ENCODE results near the gene XRCC3.
A peak's percentile ranks its signal among the peaks of the same experiment; 100 is the strongest.

XRCC3 gene

GRCh38 chr14:103715052-103716000, at the start of gene XRCC3, which contains the start of gene ZFYVE21:
XRCC3 (minus strand) TSS chr14:103715451; CDS start chr14:103711087, 4,364 bp downstream.
ZFYVE21 (plus strand) TSS chr14:103715810; CDS start chr14:103715842, 32 bp downstream.
- peak; percentile 100 for DNase-seq

- no peak for DNase-seq
Observed at GRCh38 chr14:103763730-103764488, 48.7 kb upstream of the XRCC3 start.

GRCh38 chr14:103762541-103762940, 47.3 kb upstream of the XRCC3 start:
- no peak for DNase-seq

GRCh38 chr14:103762036-103762435, 46.8 kb upstream of the XRCC3 start:
- no peak for DNase-seq

DNA sequence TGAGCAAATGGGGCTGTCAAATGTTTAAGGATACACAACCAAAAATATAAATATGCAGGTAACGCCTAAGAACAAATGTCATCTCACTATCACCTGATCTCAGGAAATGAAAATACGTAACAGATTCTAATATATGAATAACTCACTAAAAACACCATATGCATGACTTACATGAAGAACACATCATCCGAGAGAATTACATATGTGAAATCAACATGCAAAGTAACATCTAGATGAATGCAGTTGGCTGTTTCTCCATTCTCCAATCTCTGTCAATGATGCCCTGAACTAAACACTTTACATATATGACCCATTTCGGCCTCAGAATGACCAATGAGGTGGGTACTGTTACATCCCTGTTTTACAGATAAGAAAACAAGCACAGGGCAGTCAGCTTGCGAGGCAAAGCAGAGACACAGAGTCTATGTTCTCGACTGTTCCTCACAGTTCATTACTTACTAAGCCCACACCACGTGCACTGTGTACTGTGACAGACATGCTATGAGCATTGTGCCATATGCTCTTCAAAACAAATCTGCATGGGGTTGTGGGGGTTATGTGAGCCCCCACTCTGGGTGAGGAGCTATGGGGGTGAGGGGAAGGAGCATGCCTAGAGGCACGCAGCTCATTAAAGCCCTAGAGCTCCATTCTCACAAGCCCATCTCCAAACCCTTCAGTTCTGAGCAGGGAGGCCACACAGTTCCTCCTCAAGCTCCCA, 43.0 kb upstream of the XRCC3 start:
- DNase-seq, result no peak

DNA sequence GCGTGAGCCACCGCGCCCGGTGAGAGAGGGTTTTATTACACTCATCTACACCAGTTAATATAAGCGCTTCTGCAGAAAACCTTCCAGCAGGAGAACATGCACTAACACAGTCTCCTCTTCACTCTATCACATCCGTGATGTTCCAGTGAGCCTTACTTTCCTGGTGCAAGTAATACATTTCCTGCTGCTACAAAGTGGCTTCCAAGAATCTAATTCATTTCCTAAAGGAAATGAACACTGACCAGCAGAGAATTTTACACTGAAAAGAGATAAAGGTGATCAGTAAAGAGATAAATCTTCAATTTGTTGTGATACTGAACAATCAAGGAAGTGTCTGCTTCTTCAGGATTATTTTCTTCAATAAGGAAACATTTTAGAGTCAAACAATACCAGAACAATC, 39.8 kb upstream of the XRCC3 start:
- no peak for DNase-seq

DNA sequence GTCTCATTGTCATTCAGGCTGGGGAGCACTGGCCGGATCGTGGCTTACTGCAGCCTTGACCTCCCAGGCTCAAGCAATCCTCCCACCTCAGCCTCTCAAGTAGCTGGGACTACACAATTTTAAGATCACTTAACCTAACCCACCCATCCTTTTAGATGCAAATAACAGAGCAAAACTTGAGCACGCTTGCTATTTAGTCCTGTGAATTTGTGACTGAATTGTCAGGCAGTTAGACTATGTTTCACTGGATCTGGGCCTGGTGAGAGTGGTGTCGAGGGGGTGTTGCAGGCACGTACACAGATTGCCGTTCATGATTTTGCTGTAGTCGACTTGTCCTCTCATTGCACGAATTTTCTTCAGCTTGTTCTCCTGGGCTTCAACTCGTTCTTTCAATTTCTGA, 38.5 kb upstream of the XRCC3 start:
- DNase-seq, result no peak

DNA sequence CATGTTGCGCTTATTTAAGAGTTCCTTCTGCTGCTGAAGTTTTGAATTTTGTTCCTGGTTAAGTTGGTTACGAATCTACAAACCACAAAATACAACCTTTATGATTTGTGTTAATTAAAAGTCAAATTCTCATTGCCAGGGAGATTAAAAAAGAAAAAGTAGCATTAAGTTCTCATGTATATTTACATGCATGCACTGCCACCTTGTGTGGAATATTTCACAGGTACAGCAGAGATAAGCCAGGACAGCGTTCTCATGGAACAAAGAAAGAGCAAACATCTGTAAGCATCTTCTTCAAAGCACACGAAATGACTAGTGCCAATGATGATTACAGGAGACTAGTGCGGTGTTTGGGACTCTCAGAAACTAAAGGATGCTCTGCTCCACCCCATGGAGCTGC, 34.6 kb upstream of the XRCC3 start:
- DNase-seq, result no peak

- no peak for DNase-seq
Observed at GRCh38 chr14:103749452-103749851, 34.2 kb upstream of the XRCC3 start.

DNA sequence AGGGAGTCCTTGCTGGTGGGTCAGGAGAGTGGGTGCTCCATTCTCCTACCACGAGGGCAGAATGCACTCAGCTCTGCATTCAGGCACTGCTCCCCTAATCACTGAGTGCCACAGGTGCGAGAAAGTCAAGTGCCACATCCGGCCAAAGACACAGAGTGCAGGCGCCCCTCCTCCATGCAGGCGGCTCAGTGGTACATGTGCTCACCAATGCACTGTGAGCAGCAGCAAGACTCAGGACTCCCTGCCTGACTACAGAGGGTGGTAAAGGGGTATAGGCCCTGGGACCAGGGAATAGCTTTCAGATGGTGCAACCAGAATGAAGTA, 33.2 kb upstream of the XRCC3 start:
- DNase-seq, result peak; percentile 65

GRCh38 chr14:103746701-103747100, 31.4 kb upstream of the XRCC3 start:
- DNase-seq, result no peak

GRCh38 chr14:103745424-103745823, 30.2 kb upstream of the XRCC3 start:
- no peak for DNase-seq

GRCh38 chr14:103744621-103745395, 29.6 kb upstream of the XRCC3 start:
- DNase-seq, result no peak

DNA sequence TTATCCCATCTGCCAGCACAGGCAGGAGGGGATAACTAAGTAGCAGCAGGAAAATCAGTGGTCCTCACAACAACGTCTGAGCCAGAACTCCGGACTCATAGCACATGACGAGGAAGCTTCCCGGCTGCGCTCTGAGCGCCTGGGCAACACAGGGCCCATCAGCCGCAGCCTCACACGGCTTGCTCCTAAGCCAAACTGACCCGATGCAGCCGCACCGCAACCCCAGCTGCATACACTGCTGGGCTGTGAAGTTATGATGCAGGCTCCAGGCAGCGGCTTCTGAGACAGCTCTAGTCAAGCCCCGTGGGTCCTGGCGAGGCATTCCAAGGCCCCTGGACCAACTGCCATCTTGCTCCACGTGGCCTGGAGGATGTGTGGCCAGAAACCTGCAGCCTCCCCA, 28.4 kb upstream of the XRCC3 start:
- DNase-seq, result no peak

DNA sequence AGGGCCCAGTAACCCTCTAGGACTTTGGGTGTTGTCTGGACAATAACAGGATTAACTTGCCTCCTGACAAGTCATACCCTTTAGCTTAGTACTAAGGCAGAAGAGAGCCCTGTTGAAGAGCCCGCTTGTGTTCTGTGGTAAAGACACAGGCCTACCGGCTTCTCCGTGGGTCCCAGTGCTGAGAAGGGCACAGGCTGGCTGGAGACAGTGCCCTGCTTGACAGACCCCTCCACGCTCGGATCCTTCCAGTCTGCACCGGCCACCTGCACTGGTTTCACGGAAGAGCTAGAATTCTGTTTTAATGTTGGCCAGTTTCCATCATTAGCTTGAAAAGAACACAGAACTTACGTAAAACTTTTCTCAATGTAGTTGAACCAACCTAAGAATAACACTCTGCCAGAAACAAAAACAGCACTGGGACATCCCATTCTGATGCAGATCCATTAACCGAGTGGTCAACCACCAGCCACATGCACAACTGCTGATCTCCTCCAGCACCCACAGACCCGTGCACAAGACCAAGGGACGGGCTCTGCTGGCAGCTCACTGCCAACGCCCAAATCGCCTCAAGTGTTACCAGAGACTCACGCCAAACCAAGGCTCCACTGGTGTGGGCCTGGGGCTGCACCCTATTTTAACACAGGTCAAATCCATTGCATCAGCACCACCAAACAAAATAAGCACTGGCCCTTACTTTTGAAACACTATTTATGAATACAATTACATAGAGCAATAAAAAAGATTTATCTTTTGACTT, 27.4 kb upstream of the XRCC3 start:
- no peak for DNase-seq

GRCh38 chr14:103741876-103742275, 26.6 kb upstream of the XRCC3 start:
- no peak for DNase-seq

DNA sequence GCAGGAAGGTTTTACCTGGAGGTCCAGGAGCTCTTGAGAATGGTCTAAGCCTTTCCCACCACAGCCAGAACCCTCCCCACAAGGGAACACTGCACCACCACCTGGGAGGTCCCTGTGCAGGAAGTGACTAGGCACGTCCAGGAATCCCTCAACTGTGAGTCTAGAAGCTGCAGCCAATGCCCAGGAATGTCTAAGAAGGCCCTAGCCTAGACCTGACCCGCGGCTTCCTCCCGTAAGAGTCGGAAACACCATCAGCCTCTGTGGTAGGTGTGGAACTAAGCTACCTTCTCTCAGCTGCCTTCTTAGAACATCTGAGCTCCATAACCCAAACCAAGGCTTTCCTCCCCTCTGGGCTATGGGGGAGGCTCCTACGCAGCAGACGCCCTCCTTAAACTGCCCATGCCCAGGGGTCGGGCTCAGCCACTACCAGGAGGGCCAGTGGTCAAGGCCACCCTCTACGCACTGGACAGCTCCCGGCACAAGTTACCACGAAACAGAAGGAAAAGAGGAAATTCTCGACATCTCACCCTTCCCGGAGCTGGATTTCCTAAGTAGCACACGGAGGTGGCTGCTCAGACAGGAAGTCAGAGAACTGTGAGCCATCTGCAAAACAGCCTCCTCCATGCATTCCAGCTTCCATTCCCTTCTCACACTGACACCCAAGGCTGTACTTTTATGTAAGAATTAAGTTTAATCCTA, 25.9 kb upstream of the XRCC3 start:
- no peak for DNase-seq

- DNase-seq, result no peak
Observed at GRCh38 chr14:103739793-103740501, 24.7 kb upstream of the XRCC3 start.

GRCh38 chr14:103739466-103739792, 24.2 kb upstream of the XRCC3 start:
- DNase-seq, result no peak

- no peak for DNase-seq
Observed at GRCh38 chr14:103738701-103739451, 23.6 kb upstream of the XRCC3 start.

Measured in CD4-positive, alpha-beta T cell treated with Interleukin-17A for 4 hours (primary cell).